Stimulated activated CD8-positive, alpha-beta memory T cell treated with anti-CD3 and anti-CD28 coated beads, Interleukin-15, amount 100 ng/mL, for 1 hour (primary cell): ENCODE results near the gene THSD7B.
"Not testable (repeated sequence)": the region's sequence is repeated elsewhere in the genome, so short reads cannot be mapped to it uniquely, and the experiment has no call there.

Source experiments
- DNase-seq: peaks from one replicate; pipeline ENCODE4 v3.0.0-alpha.2; 2020; ENCODE audit warnings: low read depth

The THSD7B gene

DNA sequence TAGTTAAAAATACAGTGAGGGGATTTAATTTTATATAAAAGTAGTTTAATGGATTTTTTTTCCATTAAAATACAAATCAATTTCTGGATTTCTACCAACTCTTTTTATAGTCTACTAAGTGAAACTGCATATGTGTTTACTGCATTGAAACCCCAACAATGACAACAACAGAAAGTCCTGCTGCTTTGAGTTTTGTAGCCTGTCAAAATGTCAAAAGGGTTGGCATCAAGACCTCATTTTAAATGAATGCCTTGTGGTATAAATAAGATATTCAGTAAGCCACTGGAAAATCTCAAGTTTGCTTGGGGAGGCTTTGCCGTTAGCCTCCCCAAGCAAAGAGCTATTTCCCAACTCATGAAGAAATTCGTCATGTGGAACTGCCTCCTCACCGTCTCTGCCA is 758.6 kb downstream of the THSD7B start:
- no peak for DNase-seq

GRCh38 chr2:137525132-137525531 is 759.8 kb downstream of the THSD7B start:
- DNase-seq = no peak

GRCh38 chr2:137525641-137526190 is 760.4 kb downstream of the THSD7B start:
- no peak for DNase-seq

DNA sequence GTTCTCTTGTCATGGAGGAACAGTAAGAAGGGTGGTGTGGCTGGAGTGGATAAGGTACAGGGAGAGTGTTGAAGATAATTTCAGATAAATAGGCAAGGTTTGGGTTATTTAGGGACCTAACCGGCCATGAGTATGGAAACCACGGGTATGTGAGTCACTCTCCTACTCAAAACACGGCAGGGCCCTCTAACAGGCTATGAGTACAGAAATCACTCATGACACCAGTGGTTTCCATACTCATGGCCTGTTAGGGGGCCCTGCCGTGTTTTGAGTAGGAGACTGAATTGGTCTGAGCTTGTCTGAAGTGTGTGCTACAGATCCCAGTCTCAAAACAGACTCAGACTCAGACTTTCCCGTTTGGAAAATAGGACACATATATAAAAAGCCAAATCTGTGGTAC is 770.6 kb downstream of the THSD7B start:
- no peak for DNase-seq

DNA sequence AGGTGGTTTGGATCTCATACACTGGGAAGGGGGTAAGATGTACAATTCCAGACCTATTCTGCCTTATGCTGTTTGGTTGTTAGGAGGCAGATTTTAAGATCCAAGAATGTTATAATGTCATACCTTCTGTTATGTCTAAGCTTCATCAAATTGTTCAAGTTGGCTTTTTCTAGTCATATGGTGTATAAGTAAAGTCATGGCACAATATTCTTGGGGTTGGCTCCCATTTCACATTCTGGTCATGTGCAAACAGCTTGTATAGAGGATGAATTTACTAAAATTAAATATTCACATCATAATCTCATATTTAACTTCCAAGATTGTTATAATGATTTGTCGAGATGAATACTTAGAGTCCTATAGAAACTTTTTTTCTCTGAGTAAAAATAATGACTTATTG is 774.0 kb downstream of the THSD7B start:
- DNase-seq = no peak

DNA sequence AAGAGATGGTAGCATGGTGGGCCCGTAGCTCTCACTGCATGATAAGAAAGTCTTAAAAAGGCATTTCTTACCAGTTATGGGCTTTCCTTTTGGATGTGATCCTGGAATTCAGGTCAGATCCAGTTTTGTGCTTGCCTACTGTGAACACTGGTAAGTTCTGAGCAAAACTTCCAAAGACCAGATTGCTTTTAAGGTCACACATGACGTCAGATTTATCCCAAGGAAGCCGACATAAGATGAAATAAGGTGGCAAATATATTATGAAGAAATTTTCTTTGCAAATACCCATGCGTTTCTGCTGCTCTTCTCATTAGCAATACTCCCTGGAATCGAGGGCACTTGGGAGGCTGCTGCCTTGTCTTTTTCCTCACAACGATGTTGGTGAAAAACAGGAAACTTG is 782.5 kb downstream of the THSD7B start:
- DNase-seq = no peak

DNA sequence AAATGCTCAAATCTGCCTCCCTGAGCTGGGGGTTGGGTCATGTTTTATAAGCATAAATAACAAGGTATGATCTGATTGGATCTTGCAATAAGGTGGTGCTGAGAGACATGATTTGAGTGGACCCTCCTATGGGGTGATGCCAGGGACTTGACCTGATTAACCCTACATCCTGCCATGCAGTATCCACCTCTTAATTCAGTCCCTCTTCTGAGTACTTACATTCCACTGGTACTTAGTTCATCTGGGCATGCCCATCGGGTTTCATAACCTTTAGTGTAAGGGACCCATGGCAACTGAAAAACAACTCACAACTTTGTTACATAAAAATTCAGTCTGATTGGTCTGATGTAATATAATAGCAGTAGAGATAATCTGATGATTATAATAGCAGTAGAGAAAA is 801.0 kb downstream of the THSD7B start:
- DNase-seq = no peak

- DNase-seq = no peak
Observed at GRCh38 chr2:137570484-137570883, 805.1 kb downstream of the THSD7B start.

DNA sequence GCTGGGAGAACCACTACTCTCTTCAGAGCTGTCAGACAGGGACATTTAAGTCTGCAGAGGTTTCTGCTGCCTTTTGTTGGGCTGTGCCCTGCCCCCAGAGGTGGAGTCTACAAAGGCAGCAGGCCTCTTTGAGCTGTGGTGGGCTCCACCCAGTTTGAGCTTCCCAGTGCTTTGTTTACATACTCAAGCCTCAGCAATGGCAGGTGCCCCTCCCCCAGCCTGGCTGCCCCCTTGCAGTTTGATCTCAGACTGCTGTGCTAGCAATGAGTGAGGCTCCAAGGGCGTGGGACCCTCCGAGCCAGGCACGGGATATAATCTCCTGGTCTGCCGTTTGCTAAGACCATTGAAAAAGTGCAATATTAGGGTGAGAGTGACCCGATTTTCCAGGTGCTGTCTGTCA is 822.5 kb downstream of the THSD7B start:
- DNase-seq = not testable (repeated sequence)

GRCh38 chr2:137588578-137588977 is 823.2 kb downstream of the THSD7B start:
- DNase-seq = not testable (repeated sequence)

GRCh38 chr2:137590102-137590501 is 824.8 kb downstream of the THSD7B start:
- no peak for DNase-seq

- no peak for DNase-seq
Observed at GRCh38 chr2:137607722-137608318, 842.5 kb downstream of the THSD7B start.

GRCh38 chr2:137638932-137639331 is 873.6 kb downstream of the THSD7B start:
- DNase-seq = no peak

DNA sequence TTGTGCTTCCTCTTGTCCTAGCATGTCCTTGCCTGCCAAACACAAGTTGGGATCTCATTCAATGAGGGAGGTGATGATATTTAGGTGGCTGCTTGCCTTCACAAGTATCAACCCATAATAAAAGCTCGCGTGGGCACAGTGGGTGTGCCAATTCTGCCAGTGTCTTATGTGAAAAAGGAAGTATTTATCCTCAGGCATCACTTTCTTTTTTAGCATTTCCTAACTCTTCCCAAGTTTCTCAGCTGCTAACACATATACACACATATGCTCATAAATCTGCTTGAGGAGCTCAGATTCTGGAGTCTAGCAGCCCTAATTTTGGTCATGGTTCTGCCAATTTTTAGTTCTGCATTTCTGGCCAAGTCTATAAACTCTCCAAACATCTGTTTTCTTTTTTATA is 879.4 kb downstream of the THSD7B start:
- DNase-seq = no peak

DNA sequence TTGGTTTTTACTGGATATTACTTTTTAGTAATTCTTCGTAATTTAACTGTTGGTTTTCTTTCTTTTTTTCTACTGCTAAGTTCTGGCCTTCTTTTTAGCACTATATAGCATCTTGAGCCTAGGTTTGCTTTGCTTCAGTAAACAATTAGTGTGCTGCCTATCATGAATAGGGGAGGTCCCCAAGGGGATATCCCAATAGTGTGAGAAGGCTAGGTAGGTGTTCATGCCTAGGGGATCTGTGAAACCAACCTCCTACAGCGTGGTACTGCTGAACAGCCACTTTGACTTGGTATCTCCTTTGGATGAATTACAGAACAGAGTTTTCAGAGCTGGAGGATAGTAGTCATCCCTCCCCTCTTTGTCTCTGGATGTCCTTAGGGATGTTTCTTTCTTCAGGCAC is 888.7 kb downstream of the THSD7B start:
- no peak for DNase-seq

GRCh38 chr2:137655814-137656213 is 890.5 kb downstream of the THSD7B start:
- no peak for DNase-seq

GRCh38 chr2:137658433-137658832 is 893.1 kb downstream of the THSD7B start:
- DNase-seq = no peak

- no peak for DNase-seq
Observed at GRCh38 chr2:137659616-137660015, 894.3 kb downstream of the THSD7B start.

DNA sequence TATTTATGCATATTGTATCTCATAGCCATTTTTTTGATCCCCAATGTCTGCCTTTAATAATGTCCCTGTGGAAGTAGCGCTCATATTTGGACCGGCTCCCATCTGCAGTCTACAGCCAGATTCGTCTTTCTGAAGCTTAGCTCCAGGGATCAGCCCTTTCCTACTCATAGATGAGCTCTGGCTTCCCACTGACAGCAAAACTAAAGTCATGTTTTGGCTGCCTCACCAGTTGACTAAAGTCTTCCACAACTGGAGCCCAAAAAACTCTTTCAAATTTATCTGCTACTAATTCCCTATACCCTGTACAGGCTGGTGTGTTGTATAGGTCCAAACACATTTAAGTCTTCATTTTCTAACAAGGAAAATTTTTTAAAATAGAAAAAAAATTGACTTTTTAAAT is 904.8 kb downstream of the THSD7B start:
- DNase-seq = no peak

- no peak for DNase-seq
Observed at GRCh38 chr2:137672989-137673552, 907.7 kb downstream of the THSD7B start.

GRCh38 chr2:137674991-137675390 is 909.6 kb downstream of the THSD7B start:
- DNase-seq = no peak

GRCh38 chr2:137675584-137676327 is 910.4 kb downstream of the THSD7B start:
- DNase-seq = no peak

DNA sequence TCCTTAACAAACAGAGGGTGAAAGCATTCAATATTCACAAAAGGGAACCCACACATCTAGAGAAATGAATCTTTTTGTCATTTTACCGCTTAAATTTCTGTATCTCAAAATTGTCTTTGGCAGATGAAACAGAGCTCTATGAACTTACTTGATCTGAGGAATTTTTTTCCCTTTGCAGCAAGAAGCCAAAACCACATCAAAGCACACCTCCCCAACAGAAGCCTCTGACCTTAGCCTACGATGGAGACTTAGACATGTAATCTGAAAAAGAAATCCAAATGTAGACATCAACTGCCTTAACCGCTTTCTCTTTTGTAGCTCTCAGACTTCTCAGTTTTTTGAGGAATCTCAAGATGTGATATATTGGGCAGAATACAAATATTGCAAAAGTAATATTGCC is 911.0 kb downstream of the THSD7B start:
- no peak for DNase-seq
